Loucy (cell line): Measurements from ENCODE around the gene PSAPL1.

Source experiments
- H2AFZ ChIP-seq: fragments of 200-600 bp; sonication (generic); 2 replicates; pipeline ENCODE4 v1.6.0; 2016; ENCODE audit warnings: antibody characterized with exemption, mild to moderate bottlenecking, low read length, moderate library complexity
- H3F3A ChIP-seq: fragments of 200-600 bp; 2 replicates; pipeline ENCODE4 v1.6.0; 2016; ENCODE audit warnings: antibody characterized with exemption, low read depth, mild to moderate bottlenecking
- H3K27me3 ChIP-seq: fragments of 200-600 bp; sonication (generic); 2 replicates; pipeline ENCODE4 v1.6.1; 2014; ENCODE audit warnings: low read length, mild to moderate bottlenecking; ENCODE audit not compliant: insufficient read depth, poor library complexity, severe bottlenecking
- H3K36me3 ChIP-seq: fragments of 200-600 bp; sonication (generic); 2 replicates; pipeline ENCODE4 v1.6.1; 2016; ENCODE audit warnings: low read length; ENCODE audit not compliant: insufficient read depth
- H3K4me1 ChIP-seq: fragments of 200-600 bp; sonication (generic); 2 replicates; pipeline ENCODE4 v1.5.1; 2014; ENCODE audit warnings: low read length, mild to moderate bottlenecking; ENCODE audit not compliant: insufficient read depth, poor library complexity, severe bottlenecking
- H3K4me2 ChIP-seq: fragments of 200-600 bp; sonication (generic); 2 replicates; pipeline ENCODE4 v1.6.0; 2014; ENCODE audit warnings: antibody characterized with exemption, low read length, low read depth, mild to moderate bottlenecking; ENCODE audit not compliant: poor library complexity, severe bottlenecking
- H3K4me3 ChIP-seq: fragments of 200-600 bp; sonication (generic); 2 replicates; pipeline ENCODE4 v1.5.1; 2014; ENCODE audit warnings: low read length, mild to moderate bottlenecking, mixed read lengths; ENCODE audit not compliant: poor library complexity, severe bottlenecking
- H3K79me2 ChIP-seq: fragments of 200-600 bp; sonication (generic); 2 replicates; pipeline ENCODE4 v1.6.1; 2014; ENCODE audit warnings: low read length; ENCODE audit not compliant: insufficient read depth
- H3K9ac ChIP-seq: fragments of 200-600 bp; sonication (generic); 2 replicates; pipeline ENCODE4 v1.6.0; 2014; ENCODE audit warnings: mild to moderate bottlenecking, low read depth, low read length, moderate library complexity; ENCODE audit not compliant: poor library complexity, severe bottlenecking
- H3K9me2 ChIP-seq: fragments of 200-600 bp; sonication (generic); replicated peaks from 2 replicates; pipeline ENCODE4 v1.6.1; 2016; ENCODE audit warnings: low read depth, low read length, mixed read lengths
- H3K9me3 ChIP-seq: fragments of 200-600 bp; sonication (generic); 2 replicates; pipeline ENCODE4 v1.6.1; 2014; ENCODE audit warnings: mild to moderate bottlenecking, antibody characterized with exemption, low read length, low read depth; ENCODE audit not compliant: insufficient read depth
- H4K20me1 ChIP-seq: fragments of 200-600 bp; sonication (generic); 2 replicates; pipeline ENCODE4 v1.6.0; 2014; ENCODE audit warnings: antibody characterized with exemption, low read length, mild to moderate bottlenecking; ENCODE audit not compliant: insufficient read depth, poor library complexity, severe bottlenecking
- CTCF ChIP-seq: fragments of 200-600 bp; sonication (generic); conservative IDR thresholded peaks from 2 replicates; pipeline ENCODE4 v1.5.1; 2014; ENCODE audit warnings: mild to moderate bottlenecking, antibody characterized with exemption, low read length
- EZH2phosphoT487 ChIP-seq: fragments of 200-600 bp; IDR thresholded peaks from 2 replicates; pipeline ENCODE4 v1.6.1; 2018; ENCODE audit warnings: antibody characterized with exemption, mild to moderate bottlenecking, moderate library complexity, borderline replicate concordance

PSAPL1 gene

GRCh38 chr4:7442574-7443162, 7.9 kb upstream of the PSAPL1 start:
- H3K79me2 ChIP-seq: no peaks in the 10 kb centered on the region
- no peaks in the 10 kb centered on the region for H4K20me1 ChIP-seq
- H3K4me1 ChIP-seq: no peaks in the 10 kb centered on the region
- no peaks in the 10 kb centered on the region for H3K9me2 ChIP-seq
- no peak for TF ChIP-seq CTCF
- no peak overlapping the region for H3K9ac ChIP-seq
- H3K4me2 ChIP-seq: no peak overlapping the region
- no peak overlapping the region for H2AFZ ChIP-seq
- no peaks in the 10 kb centered on the region for H3K27me3 ChIP-seq
- H3F3A ChIP-seq: no peaks in the 10 kb centered on the region
- H3K4me3 ChIP-seq: no peak overlapping the region
- H3K36me3 ChIP-seq: no peaks in the 10 kb centered on the region
- H3K9me3 ChIP-seq: peaks cover 4% of the 10 kb centered on the region; the same call in 1 of the 2 replicates

- H2AFZ ChIP-seq: no peak overlapping the region
- no peaks in the 10 kb centered on the region for H3K27me3 ChIP-seq
- H3K9me2 ChIP-seq: no peaks in the 10 kb centered on the region
- H3K4me2 ChIP-seq: no peak overlapping the region
- H3F3A ChIP-seq: no peaks in the 10 kb centered on the region
- TF ChIP-seq CTCF (no peak), EZH2phosphoT487 (no peak)
- no peak overlapping the region for H3K9ac ChIP-seq
- no peak overlapping the region for H3K4me3 ChIP-seq
- no peaks in the 10 kb centered on the region for H3K36me3 ChIP-seq
- H3K79me2 ChIP-seq: no peaks in the 10 kb centered on the region
- peaks cover 4% of the 10 kb centered on the region; the same call in 1 of the 2 replicates for H3K9me3 ChIP-seq
- no peaks in the 10 kb centered on the region for H4K20me1 ChIP-seq
- no peaks in the 10 kb centered on the region for H3K4me1 ChIP-seq
These were observed 6.5 kb upstream of the PSAPL1 start for GRCh38 chr4:7441201-7441600.

GRCh38 chr4:7439699-7440098, 5.0 kb upstream of the PSAPL1 start:
- Histone ChIP-seq H3K9ac (no peak overlapping the region), H3F3A (no peaks in the 10 kb centered on the region), H3K9me3 (peaks cover 6% of the 10 kb centered on the region; the same call in 1 of the 2 replicates), H3K4me3 (no peak overlapping the region), H3K4me2 (no peak overlapping the region), H4K20me1 (no peaks in the 10 kb centered on the region), H3K4me1 (no peaks in the 10 kb centered on the region), H3K27me3 (no peaks in the 10 kb centered on the region), H3K36me3 (no peaks in the 10 kb centered on the region), H2AFZ (no peak overlapping the region), H3K9me2 (no peaks in the 10 kb centered on the region), H3K79me2 (no peaks in the 10 kb centered on the region)
- TF ChIP-seq EZH2phosphoT487 (no peak), CTCF (no peak)
